H1 (cell line): ENCODE results near the gene MICU1.
A peak's percentile ranks its signal among the peaks of the same experiment; 100 is the strongest.

Source experiments
- JUND ChIP-seq: IDR thresholded peaks from 2 replicates; pipeline ENCODE4 v1.6.1; 2011; ENCODE audit warnings: mild to moderate bottlenecking, improper control_type of control experiment, low read length
- ZNF274 ChIP-seq: IDR thresholded peaks from 2 replicates; pipeline ENCODE4 v1.7.0; 2012; ENCODE audit warnings: low read length, borderline replicate concordance; ENCODE audit errors: extremely low read depth
- TF ChIP-seq, protein P1 (sequence below), 3 experiments: IDR thresholded peaks; 1 replicate in 2 of 3; 2 replicates in 1 of 3; pipeline versions ENCODE4 v1.5.1 to v1.6.1; 2011; ENCODE audit warnings: low read length in 3 of 3, mild to moderate bottlenecking in 3 of 3, inconsistent platforms in 2 of 3, low read depth in 1 of 3, moderate library complexity in 1 of 3; ENCODE audit not compliant: insufficient read depth in 1 of 3; ENCODE audit errors: control extremely low read depth in 1 of 3

DNA sequence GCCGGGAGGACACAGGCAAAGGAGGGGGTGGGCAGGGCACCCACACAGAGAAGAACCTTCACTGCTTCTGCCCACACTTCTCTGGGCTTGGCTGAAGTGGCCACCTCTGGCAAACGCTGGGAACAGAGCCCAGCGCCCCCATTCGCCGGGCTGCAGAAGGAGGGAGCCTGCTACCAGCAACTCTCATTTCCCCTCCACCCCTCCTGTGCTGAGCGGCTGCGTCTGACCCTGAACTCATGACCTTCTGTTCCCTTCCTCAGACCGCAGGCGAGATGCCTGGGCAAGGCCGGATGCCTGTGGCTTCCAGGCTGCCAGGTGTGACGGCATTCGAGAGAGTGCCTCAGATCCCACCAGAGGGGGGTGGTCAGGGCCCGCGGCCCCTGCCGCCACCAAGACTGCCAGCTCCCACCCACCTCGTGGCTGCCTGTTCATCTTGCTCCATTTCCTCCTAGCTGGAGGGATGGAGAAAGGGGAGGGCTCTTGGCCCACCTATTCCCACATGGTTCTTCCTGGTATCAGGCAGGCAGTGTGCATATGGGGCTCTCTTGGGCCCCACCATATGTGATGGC, 291.0 kb downstream of the MICU1 start:
- TF ChIP-seq, protein P1, sequence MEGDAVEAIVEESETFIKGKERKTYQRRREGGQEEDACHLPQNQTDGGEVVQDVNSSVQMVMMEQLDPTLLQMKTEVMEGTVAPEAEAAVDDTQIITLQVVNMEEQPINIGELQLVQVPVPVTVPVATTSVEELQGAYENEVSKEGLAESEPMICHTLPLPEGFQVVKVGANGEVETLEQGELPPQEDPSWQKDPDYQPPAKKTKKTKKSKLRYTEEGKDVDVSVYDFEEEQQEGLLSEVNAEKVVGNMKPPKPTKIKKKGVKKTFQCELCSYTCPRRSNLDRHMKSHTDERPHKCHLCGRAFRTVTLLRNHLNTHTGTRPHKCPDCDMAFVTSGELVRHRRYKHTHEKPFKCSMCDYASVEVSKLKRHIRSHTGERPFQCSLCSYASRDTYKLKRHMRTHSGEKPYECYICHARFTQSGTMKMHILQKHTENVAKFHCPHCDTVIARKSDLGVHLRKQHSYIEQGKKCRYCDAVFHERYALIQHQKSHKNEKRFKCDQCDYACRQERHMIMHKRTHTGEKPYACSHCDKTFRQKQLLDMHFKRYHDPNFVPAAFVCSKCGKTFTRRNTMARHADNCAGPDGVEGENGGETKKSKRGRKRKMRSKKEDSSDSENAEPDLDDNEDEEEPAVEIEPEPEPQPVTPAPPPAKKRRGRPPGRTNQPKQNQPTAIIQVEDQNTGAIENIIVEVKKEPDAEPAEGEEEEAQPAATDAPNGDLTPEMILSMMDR (IDR thresholded peaks at IDR 0.05; ENCODE audit: control extremely low read depth in 1 of 3, insufficient read depth in 1 of 3, low read depth in 1 of 3, low read length in 3 of 3): peak in 1 of 3 experiments; percentile 7; a peak in 1 of 4 replicates
- TF ChIP-seq JUND (no peak), ZNF274 (no peak)
